Activated T-cell treated with anti-CD3 and anti-CD28 coated beads for 4 hours (primary cell): ENCODE measurements around the gene LRRC26.

Experiments used
- DNase-seq: peaks from one replicate; pipeline ENCODE4 v3.0.0-alpha.2; 2020

Gene LRRC26

GRCh38 chr9:137181680-137182079, 11.8 kb upstream of the LRRC26 start:
- no peak for DNase-seq

GRCh38 chr9:137180491-137180890, 10.6 kb upstream of the LRRC26 start:
- no peak for DNase-seq

- DNase-seq, result no peak
Measured at GRCh38 chr9:137179761-137180160, 9.9 kb upstream of the LRRC26 start.

- no peak for DNase-seq
Measured at GRCh38 chr9:137178939-137179630, 9.2 kb upstream of the LRRC26 start.

GRCh38 chr9:137178201-137178938, 8.5 kb upstream of the LRRC26 start:
- no peak for DNase-seq

- no peak for DNase-seq
Measured at GRCh38 chr9:137176302-137177182, 6.7 kb upstream of the LRRC26 start.

GRCh38 chr9:137175345-137175961, 5.6 kb upstream of the LRRC26 start:
- DNase-seq, result no peak

- DNase-seq, result no peak
Measured at GRCh38 chr9:137174722-137175293, 5.0 kb upstream of the LRRC26 start.

GRCh38 chr9:137173796-137174664, 4.2 kb upstream of the LRRC26 start:
- no peak for DNase-seq

- no peak for DNase-seq
Measured at GRCh38 chr9:137172901-137173795, 3.3 kb upstream of the LRRC26 start.

- DNase-seq, result no peak
Measured at GRCh38 chr9:137171149-137171900, 1.5 kb upstream of the LRRC26 start.

- no peak for DNase-seq
Measured at GRCh38 chr9:137170486-137171148, 766 bp upstream of the LRRC26 start.

GRCh38 chr9:137168904-137169856, 671 bp downstream of the LRRC26 start:
- DNase-seq, result no peak

- DNase-seq, result no peak
Measured at GRCh38 chr9:137168573-137168903, 1.3 kb downstream of the LRRC26 start.

GRCh38 chr9:137167747-137168572, 1.9 kb downstream of the LRRC26 start:
- no peak for DNase-seq

- no peak for DNase-seq
Measured at GRCh38 chr9:137167277-137167746, 2.5 kb downstream of the LRRC26 start.
